Neutrophil (primary cell): Measurements from ENCODE around the gene EXOC2.
"Not testable (repeated sequence)": the region's sequence is repeated elsewhere in the genome, so short reads cannot be mapped to it uniquely, and the experiment has no call there.

Experiments
- H3K27ac ChIP-seq: fragments of 200-600 bp; sonication (generic); 2 replicates; pipeline ENCODE4 v1.5.1; 2016; ENCODE audit warnings: mild to moderate bottlenecking, moderate library complexity
- H3K27me3 ChIP-seq: fragments of 200-600 bp; sonication (generic); 2 replicates; pipeline ENCODE4 v1.6.0; 2016; ENCODE audit warnings: mild to moderate bottlenecking
- H3K36me3 ChIP-seq: fragments of 200-600 bp; sonication (generic); 2 replicates; pipeline ENCODE4 v1.5.1; 2017
- H3K4me1 ChIP-seq, 2 experiments: fragments of 200-600 bp in 1 of 2; sonication (generic) in 1 of 2; 1 replicate in 1 of 2; 2 replicates in 1 of 2; pipeline versions ENCODE4 v1.5.1 to v1.6.1; 2013 to 2016; ENCODE audit warnings: low read depth in 1 of 2, low read length in 1 of 2, mild to moderate bottlenecking in 1 of 2, moderate library complexity in 1 of 2; ENCODE audit not compliant: control insufficient read depth in 1 of 2, insufficient read depth in 1 of 2
- H3K4me3 ChIP-seq, 2 experiments: fragments of 200-600 bp in 1 of 2; sonication (generic) in 1 of 2; 1 replicate in 1 of 2; 2 replicates in 1 of 2; pipeline ENCODE4 v1.5.1; 2013 to 2016; ENCODE audit warnings: low read depth in 1 of 2, low read length in 1 of 2, mild to moderate bottlenecking in 1 of 2, moderate library complexity in 1 of 2
- H3K9me3 ChIP-seq: fragments of 200-600 bp; sonication (generic); 2 replicates; pipeline ENCODE4 v1.5.1; 2016
- CTCF ChIP-seq: fragments of 200-600 bp; sonication (generic); IDR thresholded peaks from 2 replicates; pipeline ENCODE4 v1.5.1; 2016; ENCODE audit warnings: antibody characterized with exemption

Gene EXOC2

DNA sequence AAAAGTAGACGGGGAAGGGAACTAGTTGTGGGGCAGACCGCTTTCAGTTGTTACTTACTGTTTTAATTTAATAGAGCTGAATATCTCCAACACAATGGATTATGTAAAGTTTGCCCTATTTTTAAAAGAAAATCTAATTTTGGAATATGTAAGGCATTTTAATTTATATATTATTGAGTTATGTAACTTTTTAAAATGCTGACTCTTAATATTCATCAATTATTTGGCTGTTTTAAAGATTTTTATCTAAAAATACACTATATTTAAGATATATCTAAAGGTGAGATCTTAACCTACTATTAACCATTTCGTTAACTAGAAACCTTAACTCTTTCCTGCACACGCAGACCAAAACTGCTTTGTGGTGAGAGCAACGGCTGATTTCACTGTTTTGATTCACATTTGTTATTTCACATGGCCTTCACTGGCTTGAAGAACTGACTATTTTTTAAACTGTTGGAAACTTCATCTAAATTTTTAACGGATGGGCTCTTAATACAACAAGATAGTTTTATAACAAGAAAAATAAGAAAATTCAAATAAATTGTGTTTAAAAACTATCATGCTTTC lies 123.9 kb downstream of the EXOC2 start:
- Histone ChIP-seq H3K4me1 (no peaks in the 10 kb centered on the region), H3K4me3 (no peak overlapping the region), H3K9me3 (no peaks in the 10 kb centered on the region), H3K36me3 (peaks cover 43% of the 10 kb centered on the region), H3K27ac (no peak overlapping the region), H3K27me3 (no peaks in the 10 kb centered on the region)
- no peak for TF ChIP-seq CTCF

DNA sequence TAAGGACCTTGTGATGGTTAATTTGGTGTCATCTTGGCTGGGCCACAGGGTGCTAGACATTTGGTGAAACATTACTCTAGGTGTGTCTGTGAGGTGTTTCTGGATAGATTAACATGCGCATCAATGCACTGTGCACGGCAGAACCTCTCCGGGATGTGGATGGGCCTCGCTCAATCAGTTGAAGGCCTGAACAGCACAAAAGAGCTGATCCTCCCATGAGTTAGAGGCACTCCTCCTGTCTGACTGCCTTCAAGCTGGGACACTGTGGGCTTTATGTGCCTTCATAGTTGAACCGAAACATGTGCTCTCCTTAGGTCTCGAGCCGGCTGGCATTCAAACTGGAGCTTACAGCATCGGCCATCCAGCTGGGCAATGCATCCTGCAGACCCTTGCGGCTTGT lies 124.9 kb downstream of the EXOC2 start:
- no peak for TF ChIP-seq CTCF
- Histone ChIP-seq H3K4me1 (no peaks in the 10 kb centered on the region), H3K36me3 (peaks cover 52% of the 10 kb centered on the region), H3K27ac (no peak overlapping the region), H3K9me3 (no peaks in the 10 kb centered on the region), H3K4me3 (no peak overlapping the region), H3K27me3 (no peaks in the 10 kb centered on the region)

DNA sequence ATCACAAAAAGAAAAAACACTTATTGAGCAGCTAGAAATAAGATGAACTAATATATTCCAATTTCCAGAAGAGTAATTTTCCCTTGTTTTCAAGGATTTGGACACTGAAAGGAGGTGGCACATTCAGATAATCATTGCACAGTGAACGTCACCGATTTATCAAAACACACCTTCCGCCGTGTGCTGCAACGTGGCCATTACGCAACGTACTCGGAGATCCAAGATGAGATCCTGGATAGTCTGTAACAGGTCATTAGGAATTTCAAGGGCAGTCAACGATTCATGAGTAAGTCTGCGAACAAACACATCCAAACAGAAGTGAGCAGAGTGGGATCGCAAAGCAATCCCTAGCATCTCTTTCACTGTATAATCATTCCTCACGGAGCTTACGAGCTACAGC lies 129.1 kb downstream of the EXOC2 start:
- Histone ChIP-seq H3K4me1 (no peaks in the 10 kb centered on the region), H3K4me3 (no peak overlapping the region), H3K36me3 (peaks cover 73% of the 10 kb centered on the region), H3K27me3 (no peaks in the 10 kb centered on the region), H3K9me3 (no peaks in the 10 kb centered on the region), H3K27ac (no peak overlapping the region)
- no peak for TF ChIP-seq CTCF

DNA sequence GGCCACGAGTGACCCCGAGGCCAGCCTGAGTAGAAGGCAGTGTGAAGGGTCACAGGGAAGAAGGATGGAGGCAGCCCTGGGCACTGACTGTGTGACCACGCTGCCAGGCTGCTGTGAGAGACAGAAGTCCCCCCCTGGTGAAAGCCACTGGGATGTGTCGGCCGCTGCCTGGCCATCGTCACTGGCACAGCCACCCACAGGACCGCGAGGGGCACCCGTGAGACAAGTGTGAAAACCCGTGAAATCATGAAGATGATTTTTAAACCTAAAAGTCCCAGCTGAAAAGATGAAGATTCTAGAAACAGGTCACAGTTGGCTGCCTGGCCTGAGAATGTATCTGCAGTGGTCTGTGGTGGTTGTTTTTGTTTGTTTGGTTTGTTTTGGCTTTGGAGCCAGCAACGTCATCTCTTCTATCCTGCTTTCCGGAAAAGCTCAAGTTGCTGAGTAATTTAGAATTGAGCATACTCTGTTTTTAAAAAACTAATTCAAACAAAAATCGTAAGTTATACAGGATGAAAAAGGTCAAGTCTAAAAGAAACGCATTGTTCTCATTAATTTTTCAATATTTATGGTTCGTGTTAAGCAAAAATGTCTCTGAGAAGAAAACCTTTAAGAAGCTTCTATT lies 130.8 kb downstream of the EXOC2 start:
- H3K36me3 ChIP-seq: peaks cover 67% of the 10 kb centered on the region
- TF ChIP-seq CTCF: no peak
- H3K4me3 ChIP-seq: no peak overlapping the region
- H3K9me3 ChIP-seq: no peaks in the 10 kb centered on the region
- no peaks in the 10 kb centered on the region for H3K27me3 ChIP-seq
- H3K4me1 ChIP-seq: no peaks in the 10 kb centered on the region
- no peak overlapping the region for H3K27ac ChIP-seq

DNA sequence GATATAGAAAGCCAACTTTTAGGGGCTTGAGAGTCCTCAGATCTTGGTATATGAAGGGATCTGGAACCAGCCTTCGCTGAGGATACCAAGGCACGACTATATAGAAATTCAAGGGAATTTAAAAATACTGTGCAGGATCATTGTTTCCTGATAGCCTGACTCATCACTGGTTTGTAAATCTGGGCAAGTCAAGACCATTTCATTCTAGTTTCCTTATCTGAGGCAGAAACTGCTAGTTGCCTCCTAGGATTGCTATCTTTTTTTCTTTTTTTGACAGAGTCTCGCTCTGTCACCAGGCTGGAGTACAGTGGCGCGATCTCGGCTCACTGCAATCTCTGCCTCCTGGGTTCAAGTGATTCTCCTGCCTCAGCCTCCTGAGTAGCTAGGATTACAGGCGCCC lies 131.6 kb downstream of the EXOC2 start:
- not testable (repeated sequence) for H3K4me3 ChIP-seq, H3K27ac ChIP-seq, H3K27me3 ChIP-seq, H3K4me1 ChIP-seq, H3K9me3 ChIP-seq
- H3K36me3 ChIP-seq: peaks cover 69% of the 10 kb centered on the region

DNA sequence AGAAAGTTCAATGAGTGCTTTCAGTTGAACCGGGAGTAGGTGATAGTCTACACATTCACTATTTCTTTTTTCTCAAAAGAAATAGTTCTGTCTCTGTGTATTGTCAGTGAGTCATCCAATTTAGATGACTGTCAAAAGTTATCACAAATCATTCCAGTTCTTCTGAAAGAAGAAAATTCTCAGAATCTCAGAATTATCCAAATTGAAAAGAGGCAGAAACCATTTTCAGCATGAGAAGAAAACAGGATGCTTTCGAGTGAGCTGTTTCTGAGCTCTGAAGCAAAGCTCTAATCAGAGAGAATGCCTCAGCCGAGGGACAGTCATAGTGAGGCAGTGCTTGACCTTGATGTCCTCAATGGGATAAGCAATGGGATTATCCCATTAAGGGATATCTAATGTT lies 134.0 kb downstream of the EXOC2 start:
- H3K36me3 ChIP-seq: peaks cover 79% of the 10 kb centered on the region
- H3K27me3 ChIP-seq: no peaks in the 10 kb centered on the region
- no peak for TF ChIP-seq CTCF
- H3K4me3 ChIP-seq: no peak overlapping the region
- no peaks in the 10 kb centered on the region for H3K9me3 ChIP-seq
- no peak overlapping the region for H3K27ac ChIP-seq
- H3K4me1 ChIP-seq: no peaks in the 10 kb centered on the region
